Measurements from ENCODE around the gene THSD7B.

DNA sequence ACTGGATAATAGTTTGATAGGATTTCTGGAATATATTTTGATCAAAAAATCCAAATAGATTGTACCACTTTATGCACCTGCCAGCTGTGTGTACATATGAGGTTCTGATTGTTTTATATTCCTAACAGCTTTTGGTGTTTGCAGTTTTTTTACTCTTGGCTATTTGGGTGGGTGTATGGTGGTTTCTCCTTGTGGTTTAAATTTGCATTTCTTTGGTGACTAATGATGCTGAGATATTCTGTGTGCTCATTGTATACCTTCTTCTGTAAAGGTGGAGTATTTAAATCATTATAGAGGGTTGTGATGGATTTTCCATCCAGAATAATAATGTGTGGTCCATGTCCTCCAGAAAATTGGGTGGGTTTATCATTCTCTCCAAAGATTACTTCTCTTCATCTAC, 372.9 kb downstream of the THSD7B start:
- TF ChIP-seq, protein P1, sequence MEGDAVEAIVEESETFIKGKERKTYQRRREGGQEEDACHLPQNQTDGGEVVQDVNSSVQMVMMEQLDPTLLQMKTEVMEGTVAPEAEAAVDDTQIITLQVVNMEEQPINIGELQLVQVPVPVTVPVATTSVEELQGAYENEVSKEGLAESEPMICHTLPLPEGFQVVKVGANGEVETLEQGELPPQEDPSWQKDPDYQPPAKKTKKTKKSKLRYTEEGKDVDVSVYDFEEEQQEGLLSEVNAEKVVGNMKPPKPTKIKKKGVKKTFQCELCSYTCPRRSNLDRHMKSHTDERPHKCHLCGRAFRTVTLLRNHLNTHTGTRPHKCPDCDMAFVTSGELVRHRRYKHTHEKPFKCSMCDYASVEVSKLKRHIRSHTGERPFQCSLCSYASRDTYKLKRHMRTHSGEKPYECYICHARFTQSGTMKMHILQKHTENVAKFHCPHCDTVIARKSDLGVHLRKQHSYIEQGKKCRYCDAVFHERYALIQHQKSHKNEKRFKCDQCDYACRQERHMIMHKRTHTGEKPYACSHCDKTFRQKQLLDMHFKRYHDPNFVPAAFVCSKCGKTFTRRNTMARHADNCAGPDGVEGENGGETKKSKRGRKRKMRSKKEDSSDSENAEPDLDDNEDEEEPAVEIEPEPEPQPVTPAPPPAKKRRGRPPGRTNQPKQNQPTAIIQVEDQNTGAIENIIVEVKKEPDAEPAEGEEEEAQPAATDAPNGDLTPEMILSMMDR (IDR thresholded peaks at IDR 0.05), result no peak
- TF ChIP-seq POLR2A (IDR thresholded peaks at IDR 0.05), result no peak

Data from Peyer's patch (tissue), 4 donors.